Stimulated activated CD4-positive, alpha-beta T cell treated with anti-CD3 and anti-CD28 coated beads, Interleukin-1b, Interleukin-23, amount 100 ng/mL, for 48 hours (primary cell): ENCODE results near the gene NFATC1.

Experiments used
- DNase-seq: peaks from one replicate; pipeline ENCODE4 v3.0.0-alpha.2; 2020

Gene NFATC1

GRCh38 chr18:79424880-79425568, 29.3 kb downstream of the NFATC1 start:
- no peak for DNase-seq

GRCh38 chr18:79425569-79425886, 29.8 kb downstream of the NFATC1 start:
- DNase-seq: no peak

- DNase-seq: no peak
Measured at GRCh38 chr18:79426376-79427300, 30.9 kb downstream of the NFATC1 start.

GRCh38 chr18:79427368-79428225, 31.9 kb downstream of the NFATC1 start:
- DNase-seq: no peak

DNA sequence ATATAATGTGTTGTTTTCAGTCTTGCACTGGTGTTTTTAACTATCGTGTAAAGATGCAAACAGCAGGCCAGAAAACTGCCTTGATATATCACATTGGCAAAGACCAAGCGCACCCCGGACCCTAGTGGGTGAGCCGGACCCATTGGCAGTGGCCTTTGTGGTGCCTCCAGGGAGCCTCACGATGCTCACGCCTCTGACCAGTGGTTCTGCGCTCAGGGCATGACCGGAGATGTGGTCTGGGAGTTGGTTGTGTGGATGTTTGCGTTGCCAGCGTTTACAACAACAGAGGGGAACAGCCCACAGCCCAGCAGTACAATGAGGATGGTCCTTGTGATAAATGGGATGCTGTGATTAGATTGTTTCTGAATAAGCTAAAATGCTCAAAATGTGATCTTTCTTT, 32.6 kb downstream of the NFATC1 start:
- DNase-seq: no peak

DNA sequence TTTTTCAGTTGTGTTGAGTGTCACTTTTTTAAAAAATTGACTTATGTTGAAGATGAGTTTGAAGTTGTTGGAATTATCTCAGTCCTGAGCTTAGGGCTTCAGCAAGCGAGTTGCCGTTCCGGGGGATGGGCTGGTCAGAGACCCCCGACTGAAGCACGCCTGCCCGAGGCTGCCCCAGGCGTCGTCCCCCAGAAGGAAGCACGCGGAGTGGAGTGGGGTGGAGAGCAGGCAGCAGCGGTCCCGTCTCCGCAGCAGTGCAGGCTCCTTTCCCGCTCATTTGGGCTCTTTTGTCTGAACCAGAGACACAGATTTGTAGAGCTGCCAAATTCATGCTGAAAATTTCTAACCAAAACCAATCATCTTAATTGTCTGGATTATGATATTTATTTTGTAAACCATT, 33.7 kb downstream of the NFATC1 start:
- DNase-seq: no peak

- DNase-seq: no peak
Measured at GRCh38 chr18:79429785-79430281, 34.1 kb downstream of the NFATC1 start.

GRCh38 chr18:79432376-79433120, 36.8 kb downstream of the NFATC1 start:
- no peak for DNase-seq

- no peak for DNase-seq
Measured at GRCh38 chr18:79433431-79433830, 37.7 kb downstream of the NFATC1 start.

DNA sequence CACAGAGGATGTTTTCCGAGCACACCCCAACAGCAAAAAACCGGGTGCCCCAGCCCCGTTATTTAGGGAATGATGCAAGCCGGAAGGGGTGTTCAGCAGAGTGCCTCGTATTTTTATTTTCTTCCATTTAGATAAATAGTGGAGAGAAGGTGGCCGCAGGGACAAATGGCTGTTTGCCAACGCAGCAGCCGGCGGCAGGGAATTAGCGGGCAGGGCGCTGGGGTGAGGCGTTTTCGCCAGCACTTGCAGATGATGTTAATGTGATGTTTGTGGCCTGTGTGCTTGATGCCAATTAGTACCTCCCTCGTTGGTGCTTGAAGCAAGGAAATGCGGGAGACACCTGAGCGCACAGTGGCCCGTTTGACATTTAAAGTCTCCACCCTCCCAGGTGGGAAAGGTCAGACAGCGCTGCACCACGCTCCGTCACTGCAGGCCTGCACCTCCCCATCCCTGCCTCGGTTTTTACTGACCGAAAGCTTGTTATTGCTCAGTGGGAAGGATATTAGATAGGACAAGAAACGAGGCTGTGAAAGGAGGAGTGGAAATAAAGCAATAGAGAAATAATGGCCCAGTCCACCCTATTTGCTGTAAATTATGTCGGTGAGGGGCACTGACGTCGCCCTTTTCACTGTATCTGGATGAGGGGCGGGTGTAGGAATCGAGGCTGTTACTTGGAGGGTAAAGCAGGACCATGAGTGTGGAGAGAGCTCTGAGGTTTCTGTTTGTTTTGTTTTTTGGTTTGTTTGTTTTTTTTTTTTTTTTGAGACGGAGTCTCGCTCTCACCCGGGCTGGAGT, 39.1 kb downstream of the NFATC1 start:
- no peak for DNase-seq

DNA sequence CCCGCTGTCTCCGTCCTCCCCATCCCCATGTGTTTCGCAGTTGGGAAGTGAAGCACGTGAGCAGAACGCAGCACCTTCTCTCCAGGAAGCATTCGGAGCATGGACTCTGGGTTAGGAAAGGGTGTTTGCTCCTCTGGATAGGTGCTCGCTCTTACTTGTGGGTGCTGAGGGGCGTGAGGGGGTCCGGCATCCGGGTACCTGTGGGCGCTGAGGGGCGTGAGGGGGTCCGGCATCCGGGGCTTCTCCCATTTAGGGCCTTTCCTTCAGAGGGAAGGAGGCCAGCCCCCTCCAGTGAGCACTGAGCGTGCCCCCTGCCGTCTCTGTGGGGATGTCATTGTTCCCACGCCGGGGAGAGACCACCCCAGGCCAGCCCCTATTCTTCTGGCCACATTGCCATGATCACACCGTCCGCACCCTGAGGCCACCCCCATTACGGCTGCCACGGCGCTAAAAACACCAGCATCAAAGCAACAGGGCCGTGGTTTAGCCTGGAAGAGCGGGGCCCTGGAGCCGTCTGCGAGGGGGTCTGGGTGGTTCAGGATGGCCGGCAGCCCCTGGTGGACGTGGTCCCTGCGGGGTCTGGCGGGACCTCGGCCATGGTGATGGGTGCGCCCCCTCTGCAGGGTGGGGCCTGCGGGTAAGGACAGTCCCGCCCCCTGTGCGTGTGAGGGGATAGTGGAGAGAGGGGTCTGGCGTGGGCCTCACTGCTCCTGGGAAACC, 41.0 kb downstream of the NFATC1 start:
- DNase-seq: no peak

GRCh38 chr18:79438089-79438897, 42.6 kb downstream of the NFATC1 start:
- DNase-seq: no peak

DNA sequence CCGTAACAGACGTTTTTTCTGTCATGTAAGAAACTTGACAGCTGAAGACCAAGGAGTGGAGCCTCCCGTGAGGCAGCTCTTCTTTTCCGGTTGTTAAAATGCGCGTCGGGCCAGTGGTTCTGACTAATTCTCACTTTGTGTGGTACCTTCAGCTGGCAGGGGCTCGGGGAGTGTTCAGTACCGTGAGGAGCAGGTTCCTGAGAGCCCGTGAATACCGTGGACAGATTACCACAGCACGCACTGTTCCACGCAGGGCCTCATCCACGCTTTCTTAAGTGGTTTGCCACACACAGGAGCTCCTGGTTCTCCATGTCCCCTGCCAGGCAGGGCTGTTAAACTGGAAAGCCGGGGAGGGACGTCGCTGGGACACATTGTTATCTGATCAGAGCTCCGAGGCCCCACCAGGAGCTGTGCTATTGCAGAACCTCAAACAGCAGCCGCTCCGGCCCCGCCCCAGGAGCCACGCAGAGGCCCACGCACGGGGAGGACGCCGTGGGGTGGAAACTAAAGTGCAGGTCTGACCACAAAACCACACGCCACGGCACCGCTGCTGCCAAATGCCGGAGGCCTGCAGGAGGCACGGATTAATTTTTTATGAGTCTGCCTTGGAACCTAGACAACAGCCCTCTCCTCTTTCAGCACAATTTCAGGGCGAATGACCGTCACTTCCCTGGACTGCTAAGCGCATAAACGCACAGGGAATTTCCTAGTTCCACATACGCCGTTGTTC, 43.3 kb downstream of the NFATC1 start:
- DNase-seq: peak; percentile 27

DNA sequence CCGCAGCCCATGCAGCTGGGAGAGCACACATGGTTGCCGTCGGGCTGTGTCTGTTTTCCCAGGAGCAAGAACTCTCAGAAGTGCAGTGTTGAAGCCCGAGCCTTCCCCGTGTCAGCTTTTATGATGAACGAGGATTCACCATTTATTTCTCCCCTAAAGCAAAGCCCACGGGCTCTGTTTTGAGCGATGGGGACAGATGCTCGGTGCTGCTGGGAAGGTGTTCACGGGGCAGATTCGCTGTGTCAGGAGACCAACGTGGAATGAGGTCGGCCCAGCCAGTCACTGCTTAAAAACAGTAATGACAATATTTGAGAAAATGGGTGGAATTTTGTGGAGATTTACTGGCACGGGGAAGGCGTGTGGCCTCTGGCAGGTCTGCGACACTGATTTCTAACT, 43.9 kb downstream of the NFATC1 start:
- DNase-seq: no peak

GRCh38 chr18:79440316-79441110, 44.8 kb downstream of the NFATC1 start:
- DNase-seq: no peak

- no peak for DNase-seq
Measured at GRCh38 chr18:79441420-79441819, 45.7 kb downstream of the NFATC1 start.

DNA sequence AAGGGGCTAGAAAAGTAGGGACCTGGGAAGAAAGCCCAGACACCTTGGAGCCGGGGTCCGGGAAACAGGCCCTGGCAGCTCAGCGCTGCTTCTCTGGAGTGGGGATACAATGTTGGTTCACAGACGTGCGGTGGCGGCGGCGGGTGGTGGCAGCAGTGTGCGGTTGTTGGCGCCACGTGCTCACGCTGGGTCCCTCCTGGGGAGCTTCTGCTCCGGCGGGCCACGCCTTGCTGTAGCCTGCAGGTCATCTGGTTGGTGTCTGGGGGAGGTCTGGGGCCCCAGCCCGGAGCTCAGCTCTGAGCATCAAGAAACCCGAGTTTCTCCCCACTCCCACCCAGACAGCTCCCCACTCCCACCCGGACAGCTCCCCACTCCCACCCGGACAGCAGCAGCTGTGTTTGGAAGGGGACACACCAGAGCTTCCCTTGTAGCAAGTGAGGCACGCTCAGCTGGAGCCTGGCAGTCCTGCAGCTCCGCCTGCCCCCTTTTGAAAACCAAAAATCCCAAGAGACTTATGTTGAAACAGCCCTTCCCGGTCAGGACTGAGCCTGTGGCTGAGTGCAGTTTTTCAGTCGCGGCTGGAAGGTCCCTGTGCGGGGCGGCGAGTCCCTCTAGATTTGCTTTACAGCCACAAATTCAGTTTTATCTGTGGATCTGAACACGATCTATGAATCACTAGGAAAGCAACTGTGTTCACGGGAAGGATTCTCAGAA, 46.9 kb downstream of the NFATC1 start:
- DNase-seq: no peak

GRCh38 chr18:79445221-79445620, 49.5 kb downstream of the NFATC1 start:
- DNase-seq: no peak
